IPS DF 6.9 (cell line): ENCODE data around the gene CMKLR1.

Experiments used
- DNase-seq: peaks from one replicate; pipeline ENCODE4 v3.0.0-alpha.2; 2013; ENCODE audit warnings: low read depth, low spot score
- H3K27ac ChIP-seq: one replicate; pipeline ENCODE4 v1.5.1; 2013; ENCODE audit warnings: low read length, control low read depth
- H3K27me3 ChIP-seq: 2 replicates; pipeline ENCODE4 v1.6.1; 2013; ENCODE audit warnings: mild to moderate bottlenecking, low read length; ENCODE audit not compliant: control insufficient read depth, insufficient read depth
- H3K36me3 ChIP-seq: 2 replicates; pipeline ENCODE4 v1.6.1; 2013; ENCODE audit warnings: low read length; ENCODE audit not compliant: control insufficient read depth, insufficient read depth
- H3K4me1 ChIP-seq: 2 replicates; pipeline ENCODE4 v1.6.1; 2013; ENCODE audit warnings: low read length; ENCODE audit not compliant: control insufficient read depth, insufficient read depth
- H3K4me3 ChIP-seq: 2 replicates; pipeline ENCODE4 v1.5.1; 2013; ENCODE audit warnings: mild to moderate bottlenecking, low read length
- H3K9me3 ChIP-seq: 2 replicates; pipeline ENCODE4 v1.6.1; 2013; ENCODE audit warnings: low read length, inconsistent platforms; ENCODE audit not compliant: control insufficient read depth, insufficient read depth
- WGBS: extraction: QIAGEN DNeasy Blood & Tissue Kit; methylation state at CpG from one replicate; pipeline ENCODE4 v1.1.7; 2013; ENCODE audit warnings: mixed read lengths, missing lambda C conversion rate; ENCODE audit not compliant: insufficient read length, insufficient coverage; 5-methylcytosine and 5-hydroxymethylcytosine counted together

CMKLR1 gene

GRCh38 chr12:108363165-108363564 is 24.1 kb upstream of the CMKLR1 start:
- WGBS = 100% methylated on average over 4 of the region's 11 CpGs
- Histone ChIP-seq H3K27ac (no peak overlapping the region), H3K4me3 (no peak overlapping the region), H3K9me3 (no peaks in the 10 kb centered on the region), H3K4me1 (no peaks in the 10 kb centered on the region; the same call in 1 of the 2 replicates), H3K27me3 (no peaks in the 10 kb centered on the region), H3K36me3 (no peaks in the 10 kb centered on the region)
- no peak for DNase-seq

GRCh38 chr12:108361606-108362005 is 22.5 kb upstream of the CMKLR1 start:
- Histone ChIP-seq H3K27ac (no peak overlapping the region), H3K9me3 (no peaks in the 10 kb centered on the region), H3K4me3 (no peak overlapping the region), H3K27me3 (no peaks in the 10 kb centered on the region), H3K4me1 (no peaks in the 10 kb centered on the region; the same call in 1 of the 2 replicates), H3K36me3 (no peaks in the 10 kb centered on the region)
- WGBS = no CpG with 5 or more reads among the region's 3 CpGs
- DNase-seq = no peak

DNA sequence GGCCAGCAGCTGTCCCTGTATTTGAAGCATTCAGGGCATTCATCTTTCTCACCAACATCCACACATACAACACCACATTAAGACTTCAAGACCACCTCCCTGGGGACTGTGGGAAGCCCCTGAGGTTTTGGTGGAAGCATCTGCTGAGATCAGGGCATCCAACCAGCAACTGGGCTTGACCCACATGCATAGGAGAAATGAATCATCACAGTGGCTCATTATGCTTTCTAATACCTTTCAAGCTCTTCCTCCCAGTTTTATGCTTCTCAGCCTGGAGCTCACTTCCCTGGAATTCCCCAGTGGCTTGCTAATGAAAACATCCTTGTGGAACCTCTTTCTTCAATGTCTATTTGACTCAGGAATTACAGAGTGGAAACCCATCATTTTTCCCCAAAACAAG is 21.4 kb upstream of the CMKLR1 start:
- H3K27me3 ChIP-seq = no peaks in the 10 kb centered on the region
- no peaks in the 10 kb centered on the region for H3K9me3 ChIP-seq
- no peak overlapping the region for H3K4me3 ChIP-seq
- H3K27ac ChIP-seq = no peak overlapping the region
- no peaks in the 10 kb centered on the region for H3K36me3 ChIP-seq
- DNase-seq = no peak
- no peaks in the 10 kb centered on the region; the same call in 1 of the 2 replicates for H3K4me1 ChIP-seq

DNA sequence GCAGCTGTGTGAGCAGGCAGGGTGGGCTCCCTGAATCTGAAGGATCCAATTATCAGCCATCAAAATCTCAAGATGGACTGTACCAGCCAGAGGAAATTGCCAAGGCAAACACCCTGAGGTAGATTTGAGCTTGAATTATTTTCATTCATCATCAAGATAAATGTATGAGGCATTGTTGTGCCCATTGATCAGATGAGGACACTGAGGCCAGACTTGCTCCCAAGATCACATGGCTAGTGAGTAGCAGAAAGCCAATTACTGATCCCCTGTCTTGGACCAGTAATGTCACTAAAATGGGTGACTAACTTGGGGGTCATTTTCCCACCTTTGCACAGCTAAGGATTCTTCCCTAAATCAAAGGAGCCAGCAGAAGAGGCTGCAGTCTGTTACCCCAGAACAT is 20.9 kb upstream of the CMKLR1 start:
- DNase-seq = no peak
- Histone ChIP-seq H3K4me3 (no peak overlapping the region), H3K27ac (no peak overlapping the region), H3K36me3 (no peaks in the 10 kb centered on the region), H3K4me1 (no peaks in the 10 kb centered on the region; the same call in 1 of the 2 replicates), H3K9me3 (no peaks in the 10 kb centered on the region), H3K27me3 (no peaks in the 10 kb centered on the region)

DNA sequence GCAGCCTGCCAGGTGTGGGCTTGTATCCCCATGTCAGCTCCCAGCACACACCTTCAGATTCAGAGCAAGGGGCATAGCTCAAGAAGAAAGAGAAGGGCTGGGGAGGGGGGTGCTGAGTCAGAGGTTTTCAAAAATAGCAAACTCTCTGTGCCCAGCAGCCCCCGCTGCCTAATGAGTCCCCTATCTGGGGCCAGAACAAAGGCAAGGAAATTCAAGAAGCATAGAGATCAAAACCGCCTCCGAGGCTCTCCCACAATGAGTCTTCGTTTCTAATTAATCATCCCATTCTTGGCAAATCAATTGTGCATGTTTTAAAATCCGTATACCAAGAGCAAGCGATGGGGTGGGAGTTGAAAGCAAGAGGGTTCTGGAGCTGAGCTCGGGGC is 19.5 kb upstream of the CMKLR1 start:
- no CpG with 5 or more reads among the region's 7 CpGs for WGBS
- no peaks in the 10 kb centered on the region for H3K27me3 ChIP-seq
- no peak for DNase-seq
- no peaks in the 10 kb centered on the region for H3K9me3 ChIP-seq
- H3K4me1 ChIP-seq = no peaks in the 10 kb centered on the region; the same call in 1 of the 2 replicates
- H3K4me3 ChIP-seq = no peak overlapping the region
- no peaks in the 10 kb centered on the region for H3K36me3 ChIP-seq
- H3K27ac ChIP-seq = no peak overlapping the region

DNA sequence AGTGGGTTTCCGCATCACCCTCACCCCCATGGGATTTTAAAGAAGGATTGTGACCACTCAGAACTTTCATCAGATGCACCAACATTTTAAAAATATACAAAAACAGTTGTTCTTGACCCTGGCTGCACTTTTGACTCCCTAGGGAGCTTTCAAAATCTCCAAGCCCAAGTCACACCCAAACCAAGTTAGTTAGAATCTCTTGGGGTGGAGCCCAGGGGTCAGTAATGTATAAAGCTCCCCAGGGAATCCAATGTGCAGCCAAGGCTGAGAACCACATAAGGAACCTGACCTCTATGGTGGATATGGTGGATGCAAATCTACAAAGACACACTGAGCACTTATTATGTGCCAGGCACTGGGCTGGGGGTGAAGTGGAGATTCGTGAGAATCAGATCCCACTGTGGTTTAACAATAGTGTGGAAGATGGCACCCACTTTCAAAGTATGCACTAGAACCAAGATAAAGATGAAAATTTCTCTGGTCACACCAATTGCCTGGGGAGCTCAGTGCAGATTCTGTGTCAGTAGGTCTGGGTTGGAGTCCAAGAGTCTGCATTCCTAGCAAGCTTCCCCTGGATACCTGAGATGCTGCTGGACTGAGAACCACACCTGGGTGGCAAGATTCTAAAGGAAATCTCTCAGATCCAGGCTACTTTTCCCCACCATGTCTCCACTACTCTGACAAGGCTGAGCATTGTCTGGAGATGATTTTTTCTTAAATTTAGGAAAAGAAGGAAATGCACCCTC is 18.9 kb upstream of the CMKLR1 start:
- DNase-seq = no peak
- Histone ChIP-seq H3K9me3 (no peaks in the 10 kb centered on the region), H3K4me1 (no peaks in the 10 kb centered on the region; the same call in 1 of the 2 replicates), H3K27ac (no peak overlapping the region), H3K4me3 (no peak overlapping the region), H3K27me3 (no peaks in the 10 kb centered on the region), H3K36me3 (no peaks in the 10 kb centered on the region)
- WGBS = no CpG with 5 or more reads among the region's 2 CpGs

DNA sequence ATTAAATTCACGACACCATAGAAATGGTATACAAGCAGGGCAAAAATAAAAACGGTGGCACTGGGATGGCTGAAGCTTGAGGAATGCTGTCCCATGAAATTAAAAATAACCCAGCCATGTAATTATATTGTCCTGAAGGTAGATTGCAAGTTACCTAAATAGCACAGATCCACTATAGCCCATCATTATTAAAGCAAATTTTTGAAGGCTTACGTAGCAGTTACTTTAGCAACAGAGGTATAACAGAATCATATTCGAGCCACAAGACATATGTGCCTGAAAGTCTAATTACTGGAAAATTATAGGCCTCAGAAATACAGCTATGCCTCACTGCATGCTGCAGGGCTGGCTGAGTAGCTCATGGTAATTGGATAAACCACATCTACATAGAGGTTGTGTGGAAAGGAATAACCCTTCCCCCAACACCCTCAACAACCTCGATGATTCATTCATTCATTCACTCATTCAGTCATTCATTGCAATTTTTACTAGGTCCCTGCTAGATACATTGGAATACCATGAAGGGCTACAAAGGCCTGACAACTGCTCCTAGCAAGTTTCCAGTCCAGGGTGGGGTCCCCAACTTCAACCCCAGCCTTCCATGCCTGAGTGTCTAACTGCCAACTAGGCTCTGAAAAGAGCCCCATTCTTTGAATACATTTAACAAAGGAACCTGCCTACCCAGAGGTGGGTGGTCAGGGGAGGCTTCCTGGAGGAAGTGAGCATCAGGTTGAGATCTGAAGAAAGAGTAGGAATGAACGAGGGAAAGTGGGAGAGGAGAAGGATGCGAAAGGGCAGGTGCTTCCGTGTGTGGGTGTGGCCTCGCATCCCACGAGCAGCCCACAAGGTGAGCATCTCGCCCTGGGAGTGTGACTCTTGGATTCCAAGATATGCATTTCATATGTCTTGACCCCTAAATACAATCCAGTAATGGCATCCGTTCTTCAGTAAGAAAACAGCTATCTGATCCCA is 18.0 kb upstream of the CMKLR1 start:
- Histone ChIP-seq H3K9me3 (no peaks in the 10 kb centered on the region), H3K4me1 (no peaks in the 10 kb centered on the region), H3K4me3 (no peak overlapping the region), H3K27me3 (no peaks in the 10 kb centered on the region), H3K27ac (no peak overlapping the region), H3K36me3 (no peaks in the 10 kb centered on the region)
- WGBS = no CpG with 5 or more reads among the region's 12 CpGs
- no peak for DNase-seq

GRCh38 chr12:108355069-108355468 is 16.0 kb upstream of the CMKLR1 start:
- no peak overlapping the region for H3K4me3 ChIP-seq
- no peaks in the 10 kb centered on the region for H3K9me3 ChIP-seq
- H3K36me3 ChIP-seq = no peaks in the 10 kb centered on the region
- WGBS = no CpG with 5 or more reads among the region's 2 CpGs
- no peaks in the 10 kb centered on the region for H3K4me1 ChIP-seq
- no peaks in the 10 kb centered on the region for H3K27me3 ChIP-seq
- no peak overlapping the region for H3K27ac ChIP-seq
- no peak for DNase-seq

GRCh38 chr12:108352591-108352990 is 13.5 kb upstream of the CMKLR1 start:
- Histone ChIP-seq H3K27me3 (no peaks in the 10 kb centered on the region), H3K27ac (no peak overlapping the region), H3K4me3 (no peak overlapping the region), H3K4me1 (no peaks in the 10 kb centered on the region), H3K36me3 (no peaks in the 10 kb centered on the region), H3K9me3 (no peaks in the 10 kb centered on the region)
- no peak for DNase-seq

DNA sequence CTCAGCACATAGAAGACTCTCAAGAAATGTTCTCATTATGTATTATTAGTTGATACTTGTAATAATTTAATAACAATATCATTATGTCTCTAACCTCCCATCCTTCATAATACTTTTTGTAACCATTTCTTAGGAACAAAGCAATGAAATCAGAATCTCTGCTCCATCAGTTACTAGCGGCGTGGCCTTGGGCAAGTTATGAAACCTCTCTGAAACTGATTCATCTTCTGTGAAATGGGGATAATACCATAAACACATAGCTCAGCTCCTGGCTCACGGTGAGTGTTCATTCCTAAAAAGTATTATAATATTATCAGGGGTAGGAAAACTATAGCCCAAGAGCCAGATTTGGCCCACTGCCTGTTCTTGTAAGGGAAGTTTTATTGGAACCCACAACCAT is 11.4 kb upstream of the CMKLR1 start:
- Histone ChIP-seq H3K4me1 (no peaks in the 10 kb centered on the region), H3K27me3 (no peaks in the 10 kb centered on the region), H3K9me3 (no peaks in the 10 kb centered on the region), H3K36me3 (no peaks in the 10 kb centered on the region), H3K4me3 (no peak overlapping the region), H3K27ac (no peak overlapping the region)
- DNase-seq = no peak
- WGBS = no CpG with 5 or more reads among the region's 3 CpGs
